Kidney glomerular epithelial cell (primary cell): ENCODE data around the gene SMIM38.

Experiments used
- DNase-seq: peaks from one replicate; lab custom pipeline; 2025; lab: John Stamatoyannopoulos, UW

Gene SMIM38

GRCh38 chr11:69180726-69181125 lies 25.0 kb downstream of the SMIM38 start:
- no peak for DNase-seq

- DNase-seq: no peak
Observed at GRCh38 chr11:69183613-69184012, 27.9 kb downstream of the SMIM38 start.

GRCh38 chr11:69186316-69187260 lies 30.9 kb downstream of the SMIM38 start:
- DNase-seq: no peak

- DNase-seq: no peak
Observed at GRCh38 chr11:69187540-69188065, 31.9 kb downstream of the SMIM38 start.

- DNase-seq: no peak
Observed at GRCh38 chr11:69189059-69189458, 33.3 kb downstream of the SMIM38 start.

GRCh38 chr11:69190796-69191536 lies 35.2 kb downstream of the SMIM38 start:
- DNase-seq: no peak

GRCh38 chr11:69192301-69192721 lies 36.6 kb downstream of the SMIM38 start:
- no peak for DNase-seq

- DNase-seq: no peak
Observed at GRCh38 chr11:69193151-69193550, 37.4 kb downstream of the SMIM38 start.

GRCh38 chr11:69193629-69194028 lies 37.9 kb downstream of the SMIM38 start:
- DNase-seq: no peak

- no peak for DNase-seq
Observed at GRCh38 chr11:69194396-69194795, 38.7 kb downstream of the SMIM38 start.

- no peak for DNase-seq
Observed at GRCh38 chr11:69194956-69195355, 39.2 kb downstream of the SMIM38 start.

- DNase-seq: no peak
Observed at GRCh38 chr11:69195824-69196782, 40.4 kb downstream of the SMIM38 start.

- DNase-seq: no peak
Observed at GRCh38 chr11:69196783-69197169, 41.0 kb downstream of the SMIM38 start.

GRCh38 chr11:69198891-69199582 lies 43.3 kb downstream of the SMIM38 start:
- no peak for DNase-seq

GRCh38 chr11:69199583-69200315 lies 44.0 kb downstream of the SMIM38 start:
- no peak for DNase-seq

GRCh38 chr11:69200331-69201065 lies 44.8 kb downstream of the SMIM38 start:
- no peak for DNase-seq

GRCh38 chr11:69201066-69201365 lies 45.3 kb downstream of the SMIM38 start:
- DNase-seq: no peak

- no peak for DNase-seq
Observed at GRCh38 chr11:69201764-69202370, 46.1 kb downstream of the SMIM38 start.

- DNase-seq: no peak
Observed at GRCh38 chr11:69202511-69203221, 46.9 kb downstream of the SMIM38 start.
